GM21529 (cell line): ENCODE data around the gene NHERF1.

Experiments used
- ATAC-seq: cut with Tn5 transposase; IDR thresholded peaks from one replicate; pipeline ENCODE4 v1.9.1; 2021; ENCODE audit not compliant: unreplicated experiment

NHERF1 gene

GRCh38 chr17:74767111-74767516 is 18.7 kb downstream of the NHERF1 start:
- ATAC-seq = no peak

DNA sequence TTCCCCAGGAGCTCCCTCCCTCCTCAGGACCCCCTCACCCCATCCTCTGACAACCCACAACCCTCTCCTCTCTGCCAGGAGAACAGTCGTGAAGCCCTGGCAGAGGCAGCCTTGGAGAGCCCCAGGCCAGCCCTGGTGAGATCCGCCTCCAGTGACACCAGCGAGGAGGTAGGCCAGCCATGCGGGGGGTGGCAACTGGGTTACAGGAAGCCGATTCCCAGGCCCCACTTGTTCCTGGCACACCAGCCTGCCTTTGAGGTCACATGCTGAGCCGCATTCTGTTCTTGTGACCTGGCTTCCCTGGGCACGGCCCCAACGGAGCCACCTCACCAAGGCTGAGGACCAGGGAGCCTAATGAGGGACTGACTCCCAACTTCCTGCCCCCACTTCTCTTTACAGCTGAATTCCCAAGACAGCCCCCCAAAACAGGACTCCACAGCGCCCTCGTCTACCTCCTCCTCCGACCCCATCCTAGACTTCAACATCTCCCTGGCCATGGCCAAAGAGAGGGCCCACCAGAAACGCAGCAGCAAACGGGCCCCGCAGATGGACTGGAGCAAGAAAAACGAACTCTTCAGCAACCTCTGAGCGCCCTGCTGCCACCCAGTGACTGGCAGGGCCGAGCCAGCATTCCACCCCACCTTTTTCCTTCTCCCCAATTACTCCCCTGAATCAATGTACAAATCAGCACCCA is 19.8 kb downstream of the NHERF1 start:
- ATAC-seq = no peak

DNA sequence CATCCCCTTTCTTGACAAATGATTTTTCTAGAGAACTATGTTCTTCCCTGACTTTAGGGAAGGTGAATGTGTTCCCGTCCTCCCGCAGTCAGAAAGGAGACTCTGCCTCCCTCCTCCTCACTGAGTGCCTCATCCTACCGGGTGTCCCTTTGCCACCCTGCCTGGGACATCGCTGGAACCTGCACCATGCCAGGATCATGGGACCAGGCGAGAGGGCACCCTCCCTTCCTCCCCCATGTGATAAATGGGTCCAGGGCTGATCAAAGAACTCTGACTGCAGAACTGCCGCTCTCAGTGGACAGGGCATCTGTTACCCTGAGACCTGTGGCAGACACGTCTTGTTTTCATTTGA is 20.3 kb downstream of the NHERF1 start:
- no peak for ATAC-seq

DNA sequence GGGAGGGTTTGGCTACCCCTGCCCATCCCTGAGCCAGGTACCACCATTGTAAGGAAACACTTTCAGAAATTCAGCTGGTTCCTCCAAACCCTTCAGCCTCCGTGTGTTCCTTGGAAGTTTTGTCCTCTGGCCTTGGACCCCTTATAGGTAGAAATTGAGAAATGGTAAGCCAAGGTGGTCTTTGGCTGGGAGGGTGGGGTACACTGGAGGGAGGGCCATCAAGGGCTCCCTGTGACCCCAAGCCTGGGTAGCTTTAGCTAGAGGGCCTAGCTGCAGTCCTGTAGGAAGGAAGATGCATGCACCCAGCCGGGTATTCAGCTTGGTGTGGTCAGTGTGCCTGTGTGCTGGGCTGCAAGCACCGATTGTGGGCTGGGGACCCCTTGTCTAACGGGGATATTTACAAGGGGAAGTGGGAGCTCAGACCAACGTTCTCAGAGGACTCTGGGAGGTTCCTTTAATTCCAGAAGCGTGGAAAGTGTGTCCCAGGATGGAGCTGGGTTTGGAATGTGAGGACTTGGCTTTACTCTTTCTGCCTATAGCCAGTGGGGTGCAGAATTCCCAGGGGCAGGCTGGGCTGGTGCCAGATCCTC is 20.9 kb downstream of the NHERF1 start:
- ATAC-seq = no peak

GRCh38 chr17:74769856-74770497 is 21.5 kb downstream of the NHERF1 start:
- ATAC-seq = no peak

- ATAC-seq = no peak
Observed at GRCh38 chr17:74770498-74771318, 22.3 kb downstream of the NHERF1 start.

DNA sequence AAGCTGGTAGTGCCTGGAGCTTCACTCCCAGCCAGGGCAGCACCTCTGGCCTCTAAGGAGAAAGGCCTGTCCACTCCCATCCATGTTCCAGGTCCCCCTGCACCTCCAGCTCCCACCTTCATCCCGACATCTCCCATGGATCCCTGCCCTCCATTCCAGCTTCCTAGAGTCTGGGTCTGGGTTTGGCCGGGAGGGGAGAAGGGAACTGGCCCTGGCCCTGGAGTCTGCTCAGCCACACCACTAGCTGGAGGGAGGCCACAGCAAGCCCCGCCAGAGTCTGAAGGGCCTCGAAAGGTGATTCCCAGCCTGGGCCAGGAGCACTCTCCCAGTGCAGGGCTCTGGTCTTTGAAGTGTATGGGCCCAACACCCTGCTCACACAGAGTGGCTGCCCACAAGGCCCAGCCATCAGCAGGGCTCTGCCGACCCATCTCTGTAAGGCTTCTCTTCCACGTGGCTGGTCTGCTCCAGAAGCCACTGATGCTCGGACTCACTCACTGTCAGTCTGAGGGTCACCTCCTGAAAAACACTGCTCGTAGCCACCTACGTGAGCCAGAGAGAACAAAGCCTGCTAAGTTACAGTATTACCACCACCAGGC is 23.0 kb downstream of the NHERF1 start:
- ATAC-seq = no peak

DNA sequence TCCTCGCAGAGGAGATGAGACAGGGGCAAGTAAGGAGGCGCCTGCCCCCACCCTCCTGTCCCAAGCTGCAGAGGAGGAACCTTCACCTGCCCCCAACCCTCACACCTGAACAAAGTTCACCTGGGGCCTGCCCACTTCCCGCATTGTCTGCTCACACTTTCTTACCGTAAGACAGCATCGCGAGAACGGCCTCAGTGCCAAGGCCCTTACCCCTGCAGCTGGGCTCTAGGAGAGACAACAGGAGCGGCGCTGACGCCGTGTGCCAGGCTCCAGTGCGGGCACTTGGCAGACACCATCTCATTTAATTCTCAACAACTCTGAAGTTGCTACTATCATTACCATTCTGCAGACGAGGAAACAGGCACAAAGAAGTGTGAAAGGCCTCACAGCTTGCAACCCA is 23.6 kb downstream of the NHERF1 start:
- ATAC-seq = no peak

- ATAC-seq = no peak
Observed at GRCh38 chr17:74773414-74773813, 25.0 kb downstream of the NHERF1 start.

- ATAC-seq = no peak
Observed at GRCh38 chr17:74773871-74774286, 25.5 kb downstream of the NHERF1 start.

DNA sequence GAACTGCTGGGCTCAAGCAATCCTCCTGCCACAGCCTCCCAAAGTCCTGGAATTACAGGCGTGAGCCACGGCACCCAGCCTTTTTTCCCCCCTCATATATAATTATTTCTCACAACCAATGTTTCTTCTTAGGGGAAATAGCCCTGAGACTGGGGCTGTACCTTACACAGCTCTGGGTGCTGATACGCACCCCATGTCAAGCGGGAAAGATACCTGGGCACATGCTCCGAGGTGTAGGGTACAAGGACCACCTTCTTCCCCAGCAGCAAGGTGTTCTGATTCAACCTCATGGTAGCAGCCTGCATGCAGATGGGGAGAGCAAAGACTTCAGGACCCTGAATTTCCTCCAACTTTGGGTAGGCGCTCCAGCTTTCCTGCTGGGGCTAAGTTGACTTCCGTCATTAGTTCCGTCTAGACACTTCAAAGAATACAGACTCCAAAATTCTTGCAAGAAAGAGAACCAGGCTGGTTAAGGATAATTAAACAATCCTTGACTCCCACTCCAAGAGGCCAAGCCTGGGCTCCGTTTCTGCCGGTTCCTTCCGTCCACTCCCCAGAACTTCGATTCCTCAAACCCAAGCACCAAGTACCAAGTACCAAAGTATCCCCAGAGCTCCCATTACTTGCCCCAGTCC is 27.1 kb downstream of the NHERF1 start:
- no peak for ATAC-seq

GRCh38 chr17:74776044-74776962 is 27.9 kb downstream of the NHERF1 start, which contains the start of gene NAT9:
Gene NAT9 (minus strand): TSS chr17:74776345. CDS start chr17:74775698, 647 bp downstream.
- peak; percentile 57 for ATAC-seq

- ATAC-seq = no peak
Observed at GRCh38 chr17:74776990-74777389, 28.6 kb downstream of the NHERF1 start.

- no peak for ATAC-seq
Observed at GRCh38 chr17:74777901-74778515, 29.6 kb downstream of the NHERF1 start.

DNA sequence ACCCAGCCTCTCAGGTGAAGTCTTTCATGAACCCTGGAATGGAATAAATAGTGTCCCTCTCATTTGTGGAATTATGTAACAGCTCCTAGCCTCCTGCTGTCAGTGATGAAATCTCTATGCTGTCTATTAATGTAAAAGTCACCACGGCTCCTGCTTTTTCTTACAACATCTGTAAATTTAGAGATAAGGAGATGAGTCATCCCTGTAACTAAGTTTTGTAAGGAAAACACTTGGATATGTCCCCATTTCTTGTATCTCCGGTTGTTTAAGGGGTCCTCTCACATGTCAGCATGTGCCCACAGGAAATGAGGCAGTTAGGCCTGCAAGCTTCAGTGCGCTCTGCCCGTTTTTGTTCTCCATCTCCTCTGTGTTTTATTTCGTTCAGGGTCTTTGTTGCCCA is 30.5 kb downstream of the NHERF1 start:
- ATAC-seq = no peak

DNA sequence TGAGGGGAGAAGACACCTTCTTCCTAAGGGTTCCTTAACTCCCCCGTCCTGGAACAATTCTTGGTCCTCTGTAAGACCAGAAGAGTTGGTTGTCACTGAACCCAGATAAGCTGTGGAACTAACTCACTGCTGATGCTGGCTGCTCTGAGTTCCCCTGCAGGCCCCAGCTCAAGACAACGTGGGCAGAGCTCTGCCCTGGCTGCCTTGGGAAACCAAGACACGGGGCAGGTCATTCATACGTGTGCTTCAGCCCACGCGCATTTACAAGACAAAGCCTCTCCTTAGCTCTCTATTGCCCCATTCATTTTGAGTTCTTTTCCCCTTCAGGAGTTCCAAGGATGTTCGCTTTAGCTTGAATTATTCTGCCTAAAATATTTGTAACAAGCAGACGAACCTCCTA is 31.1 kb downstream of the NHERF1 start:
- ATAC-seq = no peak

DNA sequence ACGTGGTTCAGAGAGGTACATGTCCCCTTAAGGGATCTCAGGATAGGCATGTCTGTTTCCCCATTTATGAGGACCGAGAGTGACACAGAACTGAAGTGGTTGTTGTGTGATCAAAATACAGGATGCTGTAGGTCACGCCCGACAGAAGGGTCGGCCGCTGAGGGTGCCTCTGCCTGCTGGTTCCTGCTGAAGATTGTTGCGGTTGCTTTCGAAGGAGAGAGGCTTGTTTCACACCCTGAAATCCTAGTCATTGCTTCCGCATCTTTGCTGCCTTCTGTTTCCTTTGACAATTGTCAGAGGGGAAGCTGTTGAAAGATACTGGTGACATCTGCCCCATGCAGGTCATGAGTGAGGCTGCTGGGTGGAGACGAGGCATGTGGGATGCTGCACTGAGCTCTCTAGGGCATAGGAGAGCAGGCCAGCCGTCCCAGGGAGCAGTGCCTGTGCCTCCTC is 31.5 kb downstream of the NHERF1 start:
- peak; percentile 57 for ATAC-seq

GRCh38 chr17:74780443-74781238 is 32.2 kb downstream of the NHERF1 start:
- ATAC-seq = no peak
